Measurements from ENCODE around the gene KIAA1217. TPM values are rescaled to one million over a fixed set of nuclear protein-coding genes. Genes with fewer than 3 reads are reported as not detected.
A peak's percentile ranks its signal among the peaks of the same experiment; 100 is the strongest.

Gene KIAA1217
- polyA plus RNA-seq, 3 donors, result 86.2 to 112 (median 93.4) TPM

- peak in 5 of 11 donors; percentile 33 to 75 (median 68) for DNase-seq (ENCODE audit: extremely low read depth in 1 of 11, low read depth in 9 of 11, low spot score in 4 of 11)
Measured at GRCh38 chr10:24488631-24489030, 279.7 kb downstream of the KIAA1217 start.

- no peak for DNase-seq (ENCODE audit: extremely low read depth in 1 of 11, low read depth in 9 of 11, low spot score in 4 of 11)
Measured at GRCh38 chr10:24493165-24493564, 284.2 kb downstream of the KIAA1217 start.

GRCh38 chr10:24494236-24494635 lies 285.3 kb downstream of the KIAA1217 start:
- DNase-seq (ENCODE audit: extremely low read depth in 1 of 11, low read depth in 9 of 11, low spot score in 4 of 11), result no peak

- no peak for DNase-seq (ENCODE audit: extremely low read depth in 1 of 11, low read depth in 9 of 11, low spot score in 4 of 11)
Measured at GRCh38 chr10:24494777-24495176, 285.8 kb downstream of the KIAA1217 start.

GRCh38 chr10:24495666-24496460 lies 286.9 kb downstream of the KIAA1217 start:
- DNase-seq (ENCODE audit: extremely low read depth in 1 of 11, low read depth in 9 of 11, low spot score in 4 of 11), result no peak

- DNase-seq (ENCODE audit: extremely low read depth in 1 of 11, low read depth in 9 of 11, low spot score in 4 of 11), result no peak
Measured at GRCh38 chr10:24496906-24497305, 288.0 kb downstream of the KIAA1217 start.

- no peak for DNase-seq (ENCODE audit: extremely low read depth in 1 of 11, low read depth in 9 of 11, low spot score in 4 of 11)
Measured at GRCh38 chr10:24501056-24501711, 292.2 kb downstream of the KIAA1217 start.

- no peak for DNase-seq (ENCODE audit: extremely low read depth in 1 of 11, low read depth in 9 of 11, low spot score in 4 of 11)
Measured at GRCh38 chr10:24502006-24502405, 293.1 kb downstream of the KIAA1217 start.

- no peak for DNase-seq (ENCODE audit: extremely low read depth in 1 of 11, low read depth in 9 of 11, low spot score in 4 of 11)
Measured at GRCh38 chr10:24502801-24503460, 294.0 kb downstream of the KIAA1217 start.

- DNase-seq (ENCODE audit: extremely low read depth in 1 of 11, low read depth in 9 of 11, low spot score in 4 of 11), result peak in 3 of 11 donors; percentile 18 to 38 (median 29)
Measured at GRCh38 chr10:24503461-24504320, 294.8 kb downstream of the KIAA1217 start.

GRCh38 chr10:24505759-24506158 lies 296.8 kb downstream of the KIAA1217 start:
- peak in 1 of 11 donors; percentile 15 for DNase-seq (ENCODE audit: extremely low read depth in 1 of 11, low read depth in 9 of 11, low spot score in 4 of 11)

GRCh38 chr10:24513155-24513554 lies 304.2 kb downstream of the KIAA1217 start:
- DNase-seq (ENCODE audit: extremely low read depth in 1 of 11, low read depth in 9 of 11, low spot score in 4 of 11), result peak in 1 of 11 donors; percentile 4

- DNase-seq (ENCODE audit: extremely low read depth in 1 of 11, low read depth in 9 of 11, low spot score in 4 of 11), result no peak
Measured at GRCh38 chr10:24515481-24515880, 306.5 kb downstream of the KIAA1217 start.

- no peak for DNase-seq (ENCODE audit: extremely low read depth in 1 of 11, low read depth in 9 of 11, low spot score in 4 of 11)
Measured at GRCh38 chr10:24518411-24518810, 309.5 kb downstream of the KIAA1217 start.

GRCh38 chr10:24518981-24519597 lies 310.2 kb downstream of the KIAA1217 start:
- DNase-seq (ENCODE audit: extremely low read depth in 1 of 11, low read depth in 9 of 11, low spot score in 4 of 11), result peak; percentile 47 to 81 (median 66)

GRCh38 chr10:24519950-24520349 lies 311.0 kb downstream of the KIAA1217 start:
- DNase-seq (ENCODE audit: extremely low read depth in 1 of 11, low read depth in 9 of 11, low spot score in 4 of 11), result no peak

- DNase-seq (ENCODE audit: extremely low read depth in 1 of 11, low read depth in 9 of 11, low spot score in 4 of 11), result no peak
Measured at GRCh38 chr10:24524314-24524713, 315.4 kb downstream of the KIAA1217 start.

GRCh38 chr10:24526085-24526649 lies 317.2 kb downstream of the KIAA1217 start:
- DNase-seq (ENCODE audit: extremely low read depth in 1 of 11, low read depth in 9 of 11, low spot score in 4 of 11), result no peak

All from renal cortex interstitium (tissue), 11 donors.